GM12874 (cell line): ENCODE data around the gene ZNF451.

ENCODE experiments used
- TF ChIP-seq, protein P1 (sequence below): IDR thresholded peaks from 2 replicates; pipeline ENCODE4 v1.5.1; 2011; ENCODE audit warnings: low read depth, mild to moderate bottlenecking, control low read depth, low read length, moderate library complexity; ENCODE audit not compliant: insufficient read depth

ZNF451 gene

GRCh38 chr6:57217270-57217669 lies 127.3 kb downstream of the ZNF451 start:
- TF ChIP-seq, protein P1, sequence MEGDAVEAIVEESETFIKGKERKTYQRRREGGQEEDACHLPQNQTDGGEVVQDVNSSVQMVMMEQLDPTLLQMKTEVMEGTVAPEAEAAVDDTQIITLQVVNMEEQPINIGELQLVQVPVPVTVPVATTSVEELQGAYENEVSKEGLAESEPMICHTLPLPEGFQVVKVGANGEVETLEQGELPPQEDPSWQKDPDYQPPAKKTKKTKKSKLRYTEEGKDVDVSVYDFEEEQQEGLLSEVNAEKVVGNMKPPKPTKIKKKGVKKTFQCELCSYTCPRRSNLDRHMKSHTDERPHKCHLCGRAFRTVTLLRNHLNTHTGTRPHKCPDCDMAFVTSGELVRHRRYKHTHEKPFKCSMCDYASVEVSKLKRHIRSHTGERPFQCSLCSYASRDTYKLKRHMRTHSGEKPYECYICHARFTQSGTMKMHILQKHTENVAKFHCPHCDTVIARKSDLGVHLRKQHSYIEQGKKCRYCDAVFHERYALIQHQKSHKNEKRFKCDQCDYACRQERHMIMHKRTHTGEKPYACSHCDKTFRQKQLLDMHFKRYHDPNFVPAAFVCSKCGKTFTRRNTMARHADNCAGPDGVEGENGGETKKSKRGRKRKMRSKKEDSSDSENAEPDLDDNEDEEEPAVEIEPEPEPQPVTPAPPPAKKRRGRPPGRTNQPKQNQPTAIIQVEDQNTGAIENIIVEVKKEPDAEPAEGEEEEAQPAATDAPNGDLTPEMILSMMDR = no peak
